Islet precursor cell (in vitro differentiated cells): ENCODE data around the gene SYT1.

Experiments used
- DNase-seq: peaks from one replicate; pipeline ENCODE4 v3.0.0-alpha.2; 2018

Gene SYT1

GRCh38 chr12:79236920-79237319 lies 372.3 kb downstream of the SYT1 start:
- DNase-seq, result no peak

DNA sequence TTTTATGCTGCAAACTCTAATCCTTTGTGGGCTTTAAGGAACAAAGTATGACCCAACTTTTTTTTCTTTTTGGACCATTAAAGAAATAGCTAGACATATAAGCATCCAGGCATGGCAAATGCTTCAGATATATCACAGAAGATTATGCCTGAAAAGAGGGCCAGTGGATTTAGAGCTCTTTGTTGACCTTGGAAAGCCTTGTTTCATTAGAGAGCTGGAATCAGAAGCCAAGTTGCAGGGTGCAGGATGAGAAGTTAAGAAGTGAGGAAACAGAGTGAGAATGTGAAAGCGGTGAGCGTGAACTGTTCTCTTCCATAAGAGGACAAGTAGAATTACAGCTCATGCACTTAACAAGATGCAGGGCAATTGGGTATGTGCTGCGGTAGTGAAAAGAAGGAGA lies 373.7 kb downstream of the SYT1 start:
- DNase-seq, result no peak

DNA sequence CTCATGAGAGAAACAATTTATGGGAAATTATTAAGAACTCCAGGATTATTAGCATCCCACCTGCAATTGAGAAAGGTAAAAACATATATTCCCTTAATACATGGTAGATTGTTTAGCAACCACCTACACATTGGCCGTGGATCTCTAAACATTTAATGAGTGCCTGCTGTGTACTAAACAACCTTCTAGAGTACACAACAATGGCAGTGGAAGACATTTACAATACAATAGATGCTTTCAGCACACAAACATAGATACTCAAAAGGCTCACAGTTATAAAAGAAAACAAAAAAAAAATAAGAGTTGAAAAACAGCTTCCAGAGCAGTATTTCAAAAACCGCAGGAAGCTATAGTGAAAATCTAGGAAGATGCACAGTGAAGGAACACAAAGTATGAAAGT lies 382.9 kb downstream of the SYT1 start:
- DNase-seq, result no peak

DNA sequence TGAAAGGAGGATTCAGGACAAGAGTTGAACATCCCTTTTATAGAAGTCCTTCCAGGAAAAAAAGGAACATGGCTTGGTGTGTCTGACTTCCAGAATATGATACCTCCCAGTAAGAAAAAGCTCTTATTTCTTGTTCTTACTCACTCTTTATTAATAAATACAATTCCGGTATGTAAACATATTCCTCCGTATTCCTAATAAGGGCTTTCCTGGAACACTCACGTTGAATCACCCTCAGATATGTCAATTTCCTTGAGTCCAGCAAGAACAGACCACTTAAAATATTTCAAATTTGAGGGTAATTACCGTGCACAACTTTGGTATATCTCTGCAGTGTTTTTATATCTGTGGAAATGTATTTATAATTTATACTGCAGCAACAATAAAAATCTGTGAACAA lies 385.6 kb downstream of the SYT1 start:
- DNase-seq, result no peak

GRCh38 chr12:79250960-79251755 lies 386.6 kb downstream of the SYT1 start:
- no peak for DNase-seq

GRCh38 chr12:79252358-79253075 lies 387.9 kb downstream of the SYT1 start:
- DNase-seq, result no peak

DNA sequence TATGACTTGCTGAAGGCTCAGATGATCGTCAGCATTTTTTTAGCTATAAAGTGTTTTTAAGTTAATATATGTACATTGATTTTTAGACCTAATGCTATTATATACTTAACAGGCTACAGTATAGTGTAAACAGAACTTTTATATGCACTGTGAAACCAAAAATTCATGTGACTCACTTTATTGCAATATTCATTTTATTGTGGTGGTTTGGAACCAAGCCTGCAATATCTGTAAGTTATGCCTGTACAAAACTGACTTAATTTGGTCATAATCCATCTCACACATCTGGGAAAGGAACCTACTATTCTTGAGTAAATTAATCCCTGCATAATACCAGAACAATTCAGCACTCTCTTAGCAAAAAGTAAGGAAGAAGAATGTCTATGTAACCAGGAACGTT lies 390.7 kb downstream of the SYT1 start:
- DNase-seq, result no peak

GRCh38 chr12:79260923-79261322 lies 396.3 kb downstream of the SYT1 start:
- DNase-seq, result no peak

DNA sequence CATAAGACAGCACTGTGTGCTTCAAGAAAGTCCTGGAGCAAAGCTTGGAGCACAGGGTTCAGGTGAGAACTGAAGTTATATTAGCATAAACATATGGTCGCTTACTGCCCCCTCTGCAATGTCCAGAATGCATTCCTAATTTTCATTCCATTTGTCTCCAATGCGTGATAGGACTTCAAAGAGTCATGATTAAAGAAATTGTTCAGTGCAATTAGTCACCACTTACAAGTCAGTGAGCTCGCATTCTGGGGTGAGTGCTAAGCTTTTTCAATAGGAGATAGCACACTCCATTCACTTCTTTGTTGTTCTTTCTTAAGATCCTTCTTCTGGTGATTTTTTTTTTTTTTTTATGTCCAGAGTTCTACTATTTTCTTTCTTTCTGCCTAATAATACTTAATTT lies 398.4 kb downstream of the SYT1 start:
- peak; percentile 64 for DNase-seq

GRCh38 chr12:79266343-79267144 lies 402.0 kb downstream of the SYT1 start:
- DNase-seq, result no peak

- no peak for DNase-seq
Measured at GRCh38 chr12:79267580-79267979, 403.0 kb downstream of the SYT1 start.

- no peak for DNase-seq
Measured at GRCh38 chr12:79274501-79275064, 410.0 kb downstream of the SYT1 start.

DNA sequence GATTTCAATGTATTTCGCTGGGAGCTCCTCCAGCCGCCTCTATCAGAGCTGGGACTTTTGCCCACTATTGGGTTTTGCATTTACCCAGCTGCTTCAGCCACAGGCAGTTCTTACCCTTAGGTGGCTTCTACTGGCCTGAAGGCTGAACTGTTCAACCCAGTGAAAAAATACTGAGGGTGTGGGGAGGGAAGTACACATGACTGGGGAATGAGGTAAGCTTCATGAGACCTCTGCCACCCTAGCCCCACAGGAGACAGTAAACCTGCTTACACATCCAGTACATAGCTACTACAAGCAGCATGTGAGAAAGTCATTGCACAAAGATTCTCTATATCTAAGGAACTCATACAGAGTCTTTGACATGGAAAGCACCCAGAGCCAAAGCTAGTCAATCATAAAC lies 411.1 kb downstream of the SYT1 start:
- DNase-seq, result peak; percentile 58

DNA sequence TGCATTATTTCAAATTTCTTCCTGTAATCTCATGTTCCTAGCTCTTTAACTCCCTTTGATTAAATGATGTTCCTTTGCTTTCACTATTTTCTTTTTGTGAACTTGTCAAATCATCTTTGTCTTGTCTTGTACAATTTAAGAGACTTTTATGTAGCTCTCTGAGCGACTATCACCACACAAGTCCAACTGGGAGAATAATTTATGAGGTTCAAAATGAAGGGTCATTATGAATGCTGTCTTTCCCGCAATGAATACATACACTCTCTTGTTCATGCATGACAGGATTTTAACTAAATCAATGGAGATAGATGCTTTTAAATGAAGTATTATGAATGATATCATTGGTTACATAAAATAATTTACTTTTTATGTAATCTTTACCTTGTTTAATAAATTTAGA lies 418.8 kb downstream of the SYT1 start:
- no peak for DNase-seq

DNA sequence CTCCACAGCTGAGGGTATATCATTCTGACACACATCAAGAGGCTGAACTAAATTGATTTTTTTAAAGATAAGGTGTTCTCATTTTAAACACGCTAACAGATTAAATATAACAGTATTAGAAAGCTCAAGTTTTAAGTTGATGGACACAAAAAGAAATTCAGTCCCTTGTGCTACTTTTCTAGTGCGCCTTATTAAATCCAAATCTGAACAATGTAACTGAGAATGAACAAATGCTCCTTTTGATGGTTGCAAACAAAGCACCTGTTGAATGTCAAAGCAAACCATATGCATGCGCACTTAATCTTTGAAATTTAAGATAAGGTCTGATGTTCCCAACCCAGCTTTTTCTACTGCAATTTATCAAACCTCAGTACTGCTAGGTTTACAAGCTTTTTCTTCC lies 424.3 kb downstream of the SYT1 start:
- no peak for DNase-seq

DNA sequence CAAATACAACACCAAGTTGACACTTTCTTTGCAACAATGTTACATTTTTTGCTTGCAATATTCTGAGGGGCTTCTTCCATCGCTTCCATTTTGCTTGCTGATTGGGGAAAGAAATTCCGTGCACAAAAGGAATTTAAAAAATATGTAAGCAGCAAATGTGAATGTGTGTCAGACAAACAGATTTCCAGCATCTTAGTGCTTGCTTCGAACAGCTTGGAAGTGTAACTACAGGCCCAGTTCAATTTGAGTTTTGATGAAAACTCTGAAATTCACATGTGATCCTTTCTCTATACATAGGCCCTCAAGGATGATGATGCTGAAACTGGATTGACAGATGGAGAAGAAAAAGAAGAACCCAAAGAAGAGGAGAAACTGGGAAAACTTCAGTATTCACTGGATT lies 427.1 kb downstream of the SYT1 start:
- no peak for DNase-seq

DNA sequence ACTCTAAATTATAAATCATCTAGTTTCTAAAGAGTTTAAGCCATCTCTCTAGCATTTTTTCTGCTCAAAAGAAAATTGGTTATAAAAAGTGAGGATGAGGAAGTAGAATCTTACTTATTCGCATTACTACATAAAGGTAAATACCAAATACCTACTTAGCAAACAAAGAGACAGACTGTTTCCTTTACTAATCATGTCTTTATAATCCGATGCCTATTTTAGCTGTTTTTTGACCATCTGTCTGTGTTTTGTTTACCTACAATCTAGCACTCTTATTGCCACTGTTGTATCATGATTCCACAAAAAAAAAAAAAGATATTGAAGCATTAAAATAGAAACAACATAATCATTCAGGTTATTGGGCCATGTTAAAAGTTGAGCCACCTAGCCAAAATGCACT lies 430.0 kb downstream of the SYT1 start:
- DNase-seq, result no peak

GRCh38 chr12:79295572-79295971 lies 431.0 kb downstream of the SYT1 start:
- no peak for DNase-seq

DNA sequence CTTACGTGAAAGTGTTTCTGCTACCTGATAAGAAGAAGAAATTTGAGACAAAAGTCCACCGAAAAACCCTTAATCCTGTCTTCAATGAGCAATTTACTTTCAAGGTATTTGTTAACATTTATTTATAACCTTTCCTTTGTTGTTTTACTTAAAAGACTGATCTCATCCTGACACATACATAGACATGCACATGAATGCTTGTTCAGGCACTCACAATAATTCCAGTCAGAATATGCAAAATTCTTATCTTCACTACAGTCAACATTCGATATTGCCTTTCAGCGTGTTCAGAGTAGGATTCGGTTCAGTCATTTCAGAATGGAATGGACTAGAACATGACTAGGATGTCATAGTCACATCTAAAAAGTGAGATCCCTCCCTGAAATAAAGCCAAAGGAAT lies 431.6 kb downstream of the SYT1 start:
- no peak for DNase-seq

DNA sequence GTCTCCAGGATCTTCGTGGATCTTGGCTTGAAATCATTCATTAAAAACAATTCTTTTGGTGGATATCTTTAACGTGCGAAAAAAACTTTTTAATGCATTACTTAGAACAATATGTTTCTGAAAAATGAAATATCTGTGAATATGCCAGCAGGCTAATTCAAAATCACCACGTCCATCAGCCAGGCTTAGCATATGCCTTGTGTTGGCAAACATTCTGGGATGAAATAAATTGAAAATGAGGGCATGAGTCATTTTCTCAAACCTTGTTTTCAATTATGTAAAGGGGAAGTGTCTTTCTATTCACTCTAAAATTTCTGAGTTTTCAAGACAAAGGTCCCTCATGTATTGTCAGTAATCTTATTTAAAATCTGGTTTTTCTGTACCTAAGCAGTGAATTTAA lies 432.3 kb downstream of the SYT1 start:
- DNase-seq, result no peak

GRCh38 chr12:79298506-79298905 lies 433.9 kb downstream of the SYT1 start:
- no peak for DNase-seq

DNA sequence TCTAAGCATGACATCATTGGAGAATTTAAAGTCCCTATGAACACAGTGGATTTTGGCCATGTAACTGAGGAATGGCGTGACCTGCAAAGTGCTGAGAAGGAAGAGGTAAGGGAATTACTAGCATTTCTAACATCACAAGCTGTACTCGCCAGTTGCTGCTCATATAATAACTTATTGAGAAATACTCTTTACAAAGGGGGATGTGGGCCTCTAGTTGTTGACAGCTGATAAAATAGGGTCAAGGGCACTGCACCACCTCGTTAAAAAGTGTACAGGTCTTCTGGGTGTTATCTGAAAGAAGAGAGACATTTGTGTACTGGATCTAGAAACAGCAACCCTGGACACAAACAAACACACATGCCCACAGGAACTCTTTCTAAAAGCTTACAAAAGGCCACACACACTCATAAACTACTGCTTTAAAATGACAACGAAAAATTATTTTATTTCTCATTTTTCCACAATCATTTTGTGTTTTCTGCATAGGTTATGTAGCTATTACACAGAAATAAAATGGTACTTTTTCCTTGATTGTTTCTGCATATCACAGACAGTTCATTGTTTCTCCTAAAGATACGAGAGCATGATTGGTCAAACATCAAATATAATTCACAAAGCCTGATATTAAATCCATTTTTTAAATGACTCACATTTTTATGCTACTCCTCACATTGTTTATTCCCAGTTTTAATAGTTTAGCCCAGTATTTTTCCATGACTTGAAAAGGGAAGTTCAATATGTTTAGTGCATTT lies 435.0 kb downstream of the SYT1 start:
- DNase-seq, result no peak

DNA sequence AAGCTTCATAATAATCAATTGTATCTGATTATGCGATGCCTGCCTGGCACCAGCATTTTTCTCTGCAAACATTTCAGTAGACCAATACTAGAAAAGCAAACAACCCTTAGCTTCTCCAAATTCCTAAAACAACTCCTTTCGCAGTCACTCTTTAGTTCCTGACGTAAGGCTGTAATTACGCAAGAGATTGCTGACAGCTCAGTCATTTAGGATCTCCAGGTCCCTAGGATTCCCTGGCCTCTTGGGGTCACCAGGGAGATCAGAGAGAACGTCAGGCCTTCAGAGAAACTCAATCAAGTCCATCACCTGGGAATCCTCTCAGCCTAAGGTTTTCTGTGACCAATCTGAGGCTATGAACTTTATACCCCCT lies 435.6 kb downstream of the SYT1 start:
- peak; percentile 60 for DNase-seq
